Measurements from ENCODE around the gene CADPS2. TPM values are rescaled to one million over a fixed set of nuclear protein-coding genes. Genes with fewer than 3 reads are reported as not detected.
A peak's percentile ranks its signal among the peaks of the same experiment; 100 is the strongest.

Gene CADPS2
- total RNA-seq, 2 donors from 2014 or later: 4.3 to 11.7 TPM

DNA sequence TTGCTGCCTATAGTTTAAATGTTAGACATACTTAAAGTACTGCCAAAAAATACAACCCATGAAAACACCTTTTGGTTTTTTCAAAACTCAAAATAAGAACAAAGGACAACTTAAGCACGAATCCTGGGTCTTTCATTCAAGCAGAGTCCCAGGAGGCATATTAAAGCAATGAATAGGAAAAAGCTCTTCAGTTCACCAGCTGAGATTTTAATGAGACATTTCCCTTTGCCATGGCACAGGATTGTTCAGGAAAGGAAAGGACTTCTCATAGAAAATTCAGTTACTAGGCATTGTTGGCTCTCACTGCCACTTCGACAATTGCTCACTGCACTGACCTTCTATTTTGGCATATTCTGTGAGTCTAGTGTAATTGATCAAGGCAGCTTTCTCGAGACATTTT lies 448.3 kb downstream of the CADPS2 start:
- Mint-ChIP-seq H3K36me3 (ENCODE audit: low read depth) (no peaks in the 10 kb centered on the region), H3K4me3 (no peak overlapping the region), H3K9me3 (no peaks in the 10 kb centered on the region), H3K4me1 (peaks cover 61% of the 10 kb centered on the region), H3K27ac (peak overlapping the region; percentile 68), H3K27me3 (ENCODE audit: insufficient read depth) (no peaks in the 10 kb centered on the region)
- no peaks in the 10 kb centered on the region for H3K9me3 ChIP-seq (ENCODE audit: control insufficient read depth, low read length)
- TF ChIP-seq, protein P1, sequence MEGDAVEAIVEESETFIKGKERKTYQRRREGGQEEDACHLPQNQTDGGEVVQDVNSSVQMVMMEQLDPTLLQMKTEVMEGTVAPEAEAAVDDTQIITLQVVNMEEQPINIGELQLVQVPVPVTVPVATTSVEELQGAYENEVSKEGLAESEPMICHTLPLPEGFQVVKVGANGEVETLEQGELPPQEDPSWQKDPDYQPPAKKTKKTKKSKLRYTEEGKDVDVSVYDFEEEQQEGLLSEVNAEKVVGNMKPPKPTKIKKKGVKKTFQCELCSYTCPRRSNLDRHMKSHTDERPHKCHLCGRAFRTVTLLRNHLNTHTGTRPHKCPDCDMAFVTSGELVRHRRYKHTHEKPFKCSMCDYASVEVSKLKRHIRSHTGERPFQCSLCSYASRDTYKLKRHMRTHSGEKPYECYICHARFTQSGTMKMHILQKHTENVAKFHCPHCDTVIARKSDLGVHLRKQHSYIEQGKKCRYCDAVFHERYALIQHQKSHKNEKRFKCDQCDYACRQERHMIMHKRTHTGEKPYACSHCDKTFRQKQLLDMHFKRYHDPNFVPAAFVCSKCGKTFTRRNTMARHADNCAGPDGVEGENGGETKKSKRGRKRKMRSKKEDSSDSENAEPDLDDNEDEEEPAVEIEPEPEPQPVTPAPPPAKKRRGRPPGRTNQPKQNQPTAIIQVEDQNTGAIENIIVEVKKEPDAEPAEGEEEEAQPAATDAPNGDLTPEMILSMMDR (conservative IDR thresholded peaks at IDR 0.05): no peak
- no peak for DNase-seq
- peaks cover 11% of the 10 kb centered on the region for H3K4me1 ChIP-seq (ENCODE audit: control insufficient read depth, insufficient read depth, low read length)
- no peaks in the 10 kb centered on the region for H3K27me3 ChIP-seq (ENCODE audit: control insufficient read depth, insufficient read depth, low read length, poor library complexity, severe bottlenecking)
- H3K36me3 ChIP-seq (ENCODE audit: control insufficient read depth, insufficient read depth, low read length): no peaks in the 10 kb centered on the region
- WGBS, 2 experiments (ENCODE audit: insufficient coverage in 1 of 2, insufficient read length in 1 of 2): 22% methylated on average over 3 of the region's 3 CpGs; no CpG with 5 or more reads in 1 of the 2 experiments
- no peak overlapping the region for H3K9ac ChIP-seq (ENCODE audit: extremely low read depth, low read length, poor library complexity, severe bottlenecking)
- H3K27ac ChIP-seq (ENCODE audit: low read depth, low read length): peak overlapping the region; percentile 72
- no peak overlapping the region for H3K4me3 ChIP-seq (ENCODE audit: low read length)

DNA sequence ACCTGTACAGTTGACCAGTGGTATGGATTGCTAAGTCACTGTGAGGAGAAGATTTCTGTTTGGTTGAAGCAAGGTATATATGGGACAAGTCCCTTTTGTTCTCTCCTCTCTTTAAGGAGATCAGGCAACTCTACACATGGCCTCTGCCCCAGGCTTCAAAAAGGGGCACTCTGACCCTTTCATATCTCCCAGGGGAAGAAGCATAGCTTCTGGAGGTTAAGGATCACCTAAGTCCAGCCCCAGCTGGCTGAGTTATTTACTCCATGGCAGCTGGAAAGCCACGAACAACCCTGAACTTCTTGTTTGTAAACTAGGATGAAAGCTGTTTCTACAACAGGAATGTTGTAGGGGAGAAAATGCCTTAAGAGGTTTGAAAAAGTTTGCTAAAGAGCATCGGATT lies 452.5 kb downstream of the CADPS2 start:
- peaks cover 5% of the 10 kb centered on the region for H3K4me1 ChIP-seq (ENCODE audit: control insufficient read depth, insufficient read depth, low read length)
- H3K4me1 Mint-ChIP-seq: peaks cover 54% of the 10 kb centered on the region

DNA sequence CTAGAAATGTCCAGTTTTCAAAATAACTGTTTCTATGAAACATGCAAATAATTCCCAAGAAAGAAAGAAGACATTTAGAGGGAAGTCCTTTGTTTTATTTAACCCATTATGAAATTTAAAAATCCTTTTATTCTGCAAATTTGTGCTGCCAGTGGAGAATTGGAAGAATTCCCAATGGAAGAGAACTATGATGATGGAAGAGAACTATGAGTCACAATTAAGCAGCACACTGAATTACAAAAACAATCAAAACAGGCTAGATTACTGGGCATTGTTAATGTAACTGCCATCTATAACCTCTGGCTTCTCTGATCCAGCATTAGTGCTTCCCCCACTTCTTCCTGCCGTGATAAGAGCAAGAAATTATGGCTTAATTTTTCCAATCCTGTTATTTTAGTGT lies 455.6 kb downstream of the CADPS2 start:
- H3K9me3 Mint-ChIP-seq: no peaks in the 10 kb centered on the region
- no peak overlapping the region for H3K27ac ChIP-seq (ENCODE audit: low read depth, low read length)

More for the DNA sequence above, 452.5 kb downstream of the CADPS2 start:
- Mint-ChIP-seq H3K4me3 (no peak overlapping the region), H3K27me3 (ENCODE audit: insufficient read depth) (no peaks in the 10 kb centered on the region), H3K9me3 (no peaks in the 10 kb centered on the region), H3K36me3 (ENCODE audit: low read depth) (no peaks in the 10 kb centered on the region), H3K27ac (peak overlapping the region; percentile 38)
- H3K9me3 ChIP-seq (ENCODE audit: control insufficient read depth, low read length): no peaks in the 10 kb centered on the region
- H3K27me3 ChIP-seq (ENCODE audit: control insufficient read depth, insufficient read depth, low read length, poor library complexity, severe bottlenecking): no peaks in the 10 kb centered on the region
- H3K9ac ChIP-seq (ENCODE audit: extremely low read depth, low read length, poor library complexity, severe bottlenecking): no peak overlapping the region
- no peak for DNase-seq
- TF ChIP-seq, protein P1 (conservative IDR thresholded peaks at IDR 0.05): no peak
- no peak overlapping the region for H3K4me3 ChIP-seq (ENCODE audit: low read length)
- H3K27ac ChIP-seq (ENCODE audit: low read depth, low read length): peak overlapping the region; percentile 46
- no peaks in the 10 kb centered on the region for H3K36me3 ChIP-seq (ENCODE audit: control insufficient read depth, insufficient read depth, low read length)
- WGBS, 2 experiments (ENCODE audit: insufficient coverage in 1 of 2, insufficient read length in 1 of 2): 52 to 86% methylated on average over 1 to 2 of the region's 2 CpGs

More for the DNA sequence above, 455.6 kb downstream of the CADPS2 start:
- no peaks in the 10 kb centered on the region for H3K9me3 ChIP-seq (ENCODE audit: control insufficient read depth, low read length)
- no peaks in the 10 kb centered on the region for H3K36me3 ChIP-seq (ENCODE audit: control insufficient read depth, insufficient read depth, low read length)
- DNase-seq: no peak
- WGBS, 2 experiments (ENCODE audit: insufficient coverage in 1 of 2, insufficient read length in 1 of 2): 92% methylated on average over 1 of the region's 1 CpG; no CpG with 5 or more reads in 1 of the 2 experiments
- H3K27me3 ChIP-seq (ENCODE audit: control insufficient read depth, insufficient read depth, low read length, poor library complexity, severe bottlenecking): no peaks in the 10 kb centered on the region
- peaks cover 5% of the 10 kb centered on the region for H3K4me1 ChIP-seq (ENCODE audit: control insufficient read depth, insufficient read depth, low read length)
- H3K36me3 Mint-ChIP-seq (ENCODE audit: low read depth): no peaks in the 10 kb centered on the region
- H3K27ac Mint-ChIP-seq: peak overlapping the region; percentile 36
- H3K27me3 Mint-ChIP-seq (ENCODE audit: insufficient read depth): no peaks in the 10 kb centered on the region
- peaks cover 35% of the 10 kb centered on the region for H3K4me1 Mint-ChIP-seq
- H3K9ac ChIP-seq (ENCODE audit: extremely low read depth, low read length, poor library complexity, severe bottlenecking): no peak overlapping the region
- no peak overlapping the region for H3K4me3 Mint-ChIP-seq
- H3K4me3 ChIP-seq (ENCODE audit: low read length): no peak overlapping the region
- TF ChIP-seq, protein P1 (conservative IDR thresholded peaks at IDR 0.05): no peak
